HG03558 (cell line): ENCODE measurements around the gene C1D.
"Not testable (repeated sequence)": the region's sequence is repeated elsewhere in the genome, so short reads cannot be mapped to it uniquely, and the experiment has no call there.

Source experiments
- ATAC-seq: cut with Tn5 transposase; IDR thresholded peaks from one replicate; pipeline ENCODE4 v1.9.1; 2021; ENCODE audit warnings: moderate number of reproducible peaks; ENCODE audit not compliant: unreplicated experiment; ENCODE audit errors: extremely low read depth

Gene C1D

DNA sequence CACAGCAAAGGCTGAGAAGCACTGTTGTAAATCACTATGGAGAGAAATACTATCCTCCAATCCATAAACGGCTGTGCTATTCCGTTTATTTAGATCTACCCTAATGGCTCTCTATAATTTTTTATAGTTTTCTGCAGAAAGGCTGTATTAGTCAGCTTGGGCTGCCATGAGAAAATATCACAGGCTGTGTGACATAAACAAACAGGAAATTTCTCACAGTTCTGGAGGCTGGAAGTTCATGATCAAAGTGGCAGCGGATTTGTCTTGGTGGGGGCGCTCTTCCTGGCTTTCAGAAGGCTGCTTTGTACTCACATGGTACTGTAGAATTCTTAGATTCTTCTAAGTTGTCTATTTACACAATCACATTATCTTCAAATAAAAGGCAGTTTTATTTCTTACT is 44.1 kb downstream of the C1D start:
- no peak for ATAC-seq

DNA sequence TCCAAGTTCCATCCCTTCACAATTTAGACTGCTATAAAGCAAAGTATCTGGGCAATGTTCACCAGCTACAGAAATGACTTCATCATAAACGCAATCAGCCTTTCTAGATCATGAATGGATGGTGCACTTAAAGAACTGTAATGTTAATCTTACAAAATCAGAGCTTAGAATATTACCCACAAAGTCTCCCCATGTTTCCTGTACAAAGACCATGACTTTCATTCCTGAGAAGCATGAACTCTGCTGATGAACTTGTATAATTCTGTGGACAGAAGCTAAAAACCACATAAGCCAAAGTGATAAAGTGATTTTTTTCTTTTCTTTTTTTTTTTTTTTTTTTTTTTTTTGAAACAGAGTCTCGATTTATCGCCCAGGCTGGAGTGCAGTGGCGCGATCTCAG is 53.3 kb downstream of the C1D start:
- ATAC-seq: no peak

GRCh38 chr2:68000170-68000825 is 62.5 kb downstream of the C1D start:
- no peak for ATAC-seq

- ATAC-seq: no peak
These were observed 63.5 kb downstream of the C1D start for GRCh38 chr2:67999332-67999731.

DNA sequence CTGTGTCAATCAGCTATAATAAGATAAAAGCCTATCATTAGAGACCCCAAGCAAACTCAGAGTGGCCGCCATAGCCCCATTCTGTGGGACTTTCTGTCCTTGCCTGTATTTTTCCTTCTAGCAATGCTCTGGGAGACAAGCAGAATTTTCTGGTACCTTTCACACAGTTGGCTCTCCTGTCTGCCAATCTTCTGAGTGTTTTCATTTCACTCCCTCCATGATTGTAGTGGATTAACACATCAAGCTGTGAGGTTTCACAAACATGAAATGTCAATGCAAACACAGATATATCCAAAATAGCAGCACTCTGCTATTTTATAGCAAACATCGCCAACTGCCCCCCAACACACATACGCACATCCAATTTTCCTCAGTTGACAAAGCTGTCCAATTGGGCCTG is 64.9 kb downstream of the C1D start:
- no peak for ATAC-seq

GRCh38 chr2:67997528-67997900 is 65.3 kb downstream of the C1D start:
- no peak for ATAC-seq

- no peak for ATAC-seq
These were observed 65.9 kb downstream of the C1D start for GRCh38 chr2:67996772-67997527.

DNA sequence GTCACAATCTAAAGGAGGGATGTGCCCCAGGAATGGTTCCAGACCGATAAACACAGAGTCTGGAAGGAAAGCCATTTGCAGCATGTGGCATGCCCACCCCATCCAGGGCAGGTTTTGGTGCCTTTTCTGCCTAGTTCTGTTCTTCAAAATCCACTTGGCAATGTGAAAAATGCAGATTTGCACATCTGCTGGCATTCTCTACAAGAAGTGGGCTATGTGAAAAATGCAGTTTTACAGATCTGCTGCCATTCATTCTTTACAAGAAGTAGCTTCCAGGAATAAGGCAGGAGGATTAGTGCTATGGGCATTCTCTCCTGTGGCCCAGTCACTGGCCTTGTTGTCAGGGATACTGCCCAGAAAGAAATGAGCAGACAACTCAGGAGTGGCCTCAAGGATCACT is 68.1 kb downstream of the C1D start:
- no peak for ATAC-seq

DNA sequence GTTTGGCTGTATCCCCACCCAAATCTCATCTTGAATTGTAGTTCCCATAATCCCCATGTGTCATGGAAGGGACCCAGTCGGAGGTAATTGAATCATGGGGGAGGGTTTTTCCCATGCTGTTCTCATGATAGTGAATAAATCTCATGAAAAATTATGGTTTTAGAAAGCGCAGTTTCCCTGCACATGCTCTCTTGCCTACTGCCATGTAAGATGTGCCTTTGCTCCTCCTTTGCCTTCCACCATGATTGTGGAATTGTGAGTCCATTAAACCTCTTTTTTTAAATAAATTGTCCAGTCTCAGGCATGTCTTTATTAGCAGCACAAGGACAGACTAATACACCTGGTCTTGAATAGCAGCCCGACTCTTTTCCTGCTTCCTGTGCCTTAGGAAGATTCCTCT is 68.7 kb downstream of the C1D start:
- ATAC-seq: not testable (repeated sequence)

DNA sequence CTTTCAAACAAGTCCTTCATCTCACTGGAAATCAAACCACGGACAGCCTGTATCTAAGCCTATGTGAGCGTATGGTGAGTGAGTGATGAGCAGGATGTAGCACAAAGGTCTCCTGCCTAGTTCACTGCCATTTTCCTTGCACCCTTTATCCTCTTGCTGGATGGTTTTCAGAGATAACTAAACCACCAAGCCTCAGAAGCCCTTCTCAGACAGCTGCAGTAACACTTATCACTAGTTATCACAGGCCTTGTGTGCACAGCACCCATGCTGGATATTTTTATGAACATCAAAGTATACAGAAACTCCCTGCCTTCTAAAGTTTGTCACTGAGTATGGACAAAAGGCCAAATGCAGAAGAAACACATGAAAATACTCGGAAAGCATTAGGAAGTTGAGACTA is 69.5 kb downstream of the C1D start:
- no peak for ATAC-seq

- ATAC-seq: no peak
These were observed 71.3 kb downstream of the C1D start for GRCh38 chr2:67991456-67991855.
